Right lobe of liver (tissue), 6 donors: ENCODE data around the gene DDRGK1. TPM values are rescaled to one million over a fixed set of nuclear protein-coding genes. Genes with fewer than 3 reads are reported as not detected.
"Not testable (repeated sequence)": the region's sequence is repeated elsewhere in the genome, so short reads cannot be mapped to it uniquely, and the experiment has no call there.

Experiments
- ATAC-seq, 4 donors: fragments of 200-7000 bp; cut with Tn5 transposase; one replicate each; pipeline ENCODE4 v1.9.1; 2020; ENCODE audit warnings: mild to moderate bottlenecking in 4 of 4, moderate library complexity in 4 of 4
- DNase-seq, 3 donors: peaks; one replicate each; pipeline ENCODE4 v3.0.0-alpha.2; 2020
- H3K27ac ChIP-seq, 3 donors: fragments of 200-600 bp; one replicate each; pipeline ENCODE4 v1.8.0; 2022
- H3K27me3 ChIP-seq, 2 donors: fragments of 200-600 bp; one replicate each; pipeline ENCODE4 v1.8.0; 2022
- H3K36me3 ChIP-seq, 4 donors: fragments of 200-600 bp; sonication (generic) in 1 of 4; one replicate each; pipeline versions ENCODE4 v1.5.1 to v1.8.0; 2017 to 2022; ENCODE audit warnings: control low read depth in 1 of 4
- H3K4me1 ChIP-seq, 4 donors: fragments of 200-600 bp; sonication (generic) in 1 of 4; one replicate each; pipeline versions ENCODE4 v1.5.1 to v1.8.0; 2017 to 2022; ENCODE audit warnings: control low read depth in 1 of 4
- H3K4me3 ChIP-seq, 3 donors: fragments of 200-600 bp; one replicate each; pipeline ENCODE4 v1.8.0; 2022
- H3K9me3 ChIP-seq, 4 donors: fragments of 200-600 bp; sonication (generic) in 1 of 4; one replicate each; pipeline versions ENCODE4 v1.5.1 to v1.8.0; 2017 to 2022; ENCODE audit warnings: control low read depth in 1 of 4
- CTCF ChIP-seq, 4 donors: fragments of 200-600 bp in 3 of 4; fragments of 450-650 bp in 1 of 4; IDR thresholded peaks; one replicate each; pipeline versions ENCODE4 v1.5.1 to v1.8.0; 2016 to 2022; ENCODE audit warnings: antibody characterized with exemption in 4 of 4, mild to moderate bottlenecking in 2 of 4
- POLR2A ChIP-seq: fragments of 450-650 bp; IDR thresholded peaks from one replicate; pipeline ENCODE4 v1.6.1; 2017; ENCODE audit warnings: antibody characterized with exemption, mild to moderate bottlenecking
- WGBS: methylation state at CpG from one replicate; pipeline ENCODE4 v1.1.6; 2018; ENCODE audit warnings: low coverage, low lambda C conversion rate; ENCODE audit not compliant: insufficient coverage; ENCODE audit errors: missing lambda C conversion rate; 5-methylcytosine and 5-hydroxymethylcytosine counted together
- intact Hi-C, 2 donors: fragments of 100-400 bp; cut with DNase I; formaldehyde crosslinking; loops; one replicate each; pipeline versions ENCODE4 v1.11.2 to v1.14.1; 2022
- total RNA-seq, 6 experiments: library from RNA; depleted of rRNA in 2 of 6; stranded (reverse); fragments of >200 nt in 2 of 6; fragmentation: NEBNext Ultra II Directional in 3 of 6; extraction: Animal tissue kit (Norgen Biotek cat#: 25700) in 3 of 6; gene quantifications; one replicate each; pipeline versions ENCODE4 v1.1.0 to v1.2.4, GENCODE V29; 2016 to 2023
- donor health status: DM: no; HTN: yes; CAD: no.
- donor health status: DM: no; HTN: no; CAD: no.
- donor health status: DM: no; HTN: no; CAD: no.
- donor health status: DM: no; HTN: yes; CAD: no.
- donor health status: DM: no; HTN: yes; CAD: no.

Gene DDRGK1
- total RNA-seq, 6 experiments from 2014 or later: 55.0 to 76.1 (median 60.1) TPM

GRCh38 chr20:3190681-3191111 is 13.8 kb downstream of the DDRGK1 start:
- ATAC-seq (peak in 1 of 4 donors; percentile 8), DNase-seq (peak in 1 of 3 donors; percentile 45)
- Histone ChIP-seq H3K27me3 (no peaks in the 10 kb centered on the region), H3K27ac (no peak overlapping the region), H3K9me3 (no peaks in the 10 kb centered on the region), H3K36me3 (peaks cover 0 to 47% (median 20%) of the 10 kb centered on the region in 4 donors), H3K4me3 (no peak overlapping the region), H3K4me1 (no peaks in the 10 kb centered on the region)
- WGBS: 100% methylated on average over 2 of the region's 14 CpGs
- intact Hi-C loops: no loop called here
- TF ChIP-seq CTCF (IDR thresholded peaks at IDR 0.05) (no peak), POLR2A (no peak)

- H3K27me3 ChIP-seq: no peaks in the 10 kb centered on the region
- no peak for ATAC-seq
- H3K27ac ChIP-seq: no peak overlapping the region
- peaks cover 0 to 36% (median 15%) of the 10 kb centered on the region in 4 donors for H3K36me3 ChIP-seq
- H3K4me1 ChIP-seq: no peaks in the 10 kb centered on the region
- H3K9me3 ChIP-seq: no peaks in the 10 kb centered on the region
- intact Hi-C loops: no loop called here
- DNase-seq: peak in 1 of 3 donors; percentile 11
- TF ChIP-seq CTCF (IDR thresholded peaks at IDR 0.05) (no peak), POLR2A (no peak)
- 89% methylated on average over 1 of the region's 4 CpGs for WGBS
- H3K4me3 ChIP-seq: no peak overlapping the region
These were observed 14.8 kb downstream of the DDRGK1 start for GRCh38 chr20:3189561-3190131.

GRCh38 chr20:3188823-3189413 is 15.6 kb downstream of the DDRGK1 start:
- intact Hi-C loops: no loop called here
- Histone ChIP-seq H3K27ac (no peak overlapping the region), H3K27me3 (no peaks in the 10 kb centered on the region), H3K4me3 (no peak overlapping the region), H3K36me3 (peaks cover 0 to 29% (median 10%) of the 10 kb centered on the region in 4 donors), H3K9me3 (no peaks in the 10 kb centered on the region), H3K4me1 (no peaks in the 10 kb centered on the region)
- DNase-seq: peak in 1 of 3 donors; percentile 11
- no peak for ATAC-seq
- WGBS: 87% methylated on average over 2 of the region's 3 CpGs
- no peak for TF ChIP-seq POLR2A

- ATAC-seq, H3K4me3 ChIP-seq, H3K9me3 ChIP-seq, intact Hi-C loops, H3K4me1 ChIP-seq, H3K27ac ChIP-seq, H3K27me3 ChIP-seq: not testable (repeated sequence)
- H3K36me3 ChIP-seq: peaks cover 0 to 20% (median 7%) of the 10 kb centered on the region in 4 donors
- DNase-seq: peak in 1 of 3 donors; percentile 10
- no CpG with 5 or more reads among the region's 9 CpGs for WGBS
These were observed 16.6 kb downstream of the DDRGK1 start for GRCh38 chr20:3187861-3188260.

GRCh38 chr20:3183896-3184612 is 20.4 kb downstream of the DDRGK1 start:
- 96% methylated on average over 3 of the region's 3 CpGs for WGBS
- H3K27ac ChIP-seq: no peak overlapping the region
- H3K27me3 ChIP-seq: no peaks in the 10 kb centered on the region
- DNase-seq: no peak
- no peaks in the 10 kb centered on the region for H3K9me3 ChIP-seq
- no peak overlapping the region for H3K4me3 ChIP-seq
- H3K36me3 ChIP-seq: no peaks in the 10 kb centered on the region
- ATAC-seq: no peak
- TF ChIP-seq CTCF (IDR thresholded peaks at IDR 0.05) (no peak), POLR2A (no peak)
- no peaks in the 10 kb centered on the region for H3K4me1 ChIP-seq
- intact Hi-C loops: no loop called here

- H3K4me3 ChIP-seq, H3K27ac ChIP-seq, H3K36me3 ChIP-seq, H3K9me3 ChIP-seq, H3K27me3 ChIP-seq, DNase-seq, H3K4me1 ChIP-seq, intact Hi-C loops, ATAC-seq: not testable (repeated sequence)
- WGBS: 95% methylated on average over 5 of the region's 5 CpGs
These were observed 22.1 kb downstream of the DDRGK1 start for GRCh38 chr20:3182429-3182828.
